Right lobe of liver (tissue), 4 donors: Measurements from ENCODE around the gene COL18A1.

ENCODE experiments used
- CTCF ChIP-seq, 4 donors: fragments of 200-600 bp in 3 of 4; fragments of 450-650 bp in 1 of 4; IDR thresholded peaks; one replicate each; pipeline versions ENCODE4 v1.5.1 to v1.8.0; 2016 to 2022; ENCODE audit warnings: antibody characterized with exemption in 4 of 4, mild to moderate bottlenecking in 2 of 4
- POLR2A ChIP-seq: fragments of 450-650 bp; IDR thresholded peaks from one replicate; pipeline ENCODE4 v1.6.1; 2017; ENCODE audit warnings: antibody characterized with exemption, mild to moderate bottlenecking
- donor health status: DM: no; HTN: no; CAD: no.
- donor health status: DM: no; HTN: no; CAD: no.
- donor health status: DM: no; HTN: yes; CAD: no.

- no peak for TF ChIP-seq POLR2A
- no peak for TF ChIP-seq CTCF (IDR thresholded peaks at IDR 0.05)
Observed at GRCh38 chr21:45552696-45553391, 147.9 kb downstream of the COL18A1 start.
